Right atrium auricular region (tissue), 2 donors: ENCODE measurements around the gene WDR70. TPM values are rescaled to one million over a fixed set of nuclear protein-coding genes. Genes with fewer than 3 reads are reported as not detected.

ENCODE experiments used
- DNase-seq: peaks from one replicate; pipeline ENCODE4 v3.0.0-alpha.2; 2019; ENCODE audit warnings: low spot score
- H3K27ac ChIP-seq, 2 donors: fragments of 200-600 bp; sonication (generic); 1 replicate in 1 of 2; 2 replicates in 1 of 2; pipeline ENCODE4 v1.5.1; 2016 to 2019
- H3K27me3 ChIP-seq, 2 donors: fragments of 200-600 bp; sonication (generic); one replicate each; pipeline versions ENCODE4 v1.5.1 to v1.6.0; 2017 to 2019
- H3K36me3 ChIP-seq: fragments of 200-600 bp; sonication (generic); one replicate; pipeline ENCODE4 v1.5.1; 2016
- H3K4me1 ChIP-seq, 2 donors: fragments of 200-600 bp; sonication (generic); one replicate each; pipeline versions ENCODE4 v1.5.1 to v1.6.0; 2017 to 2019
- H3K4me3 ChIP-seq, 2 donors: fragments of 200-600 bp; sonication (generic); 1 replicate in 1 of 2; 2 replicates in 1 of 2; pipeline ENCODE4 v1.5.1; 2017 to 2019; ENCODE audit warnings: mild to moderate bottlenecking in 1 of 2, moderate library complexity in 1 of 2
- H3K9me3 ChIP-seq, 2 donors: fragments of 200-600 bp; sonication (generic); one replicate each; pipeline ENCODE4 v1.5.1; 2019
- total RNA-seq, 2 donors: library from RNA; depleted of rRNA; stranded (reverse); fragments of >200 nt; gene quantifications; one replicate each; pipeline ENCODE4 v1.1.0, GENCODE V29; 2016
- TF ChIP-seq, protein P1 (sequence below), 2 donors: fragments of 200-600 bp; sonication (generic); IDR thresholded peaks; one replicate each; pipeline ENCODE4 v1.5.1; 2019; ENCODE audit warnings: antibody characterized with exemption in 2 of 2

WDR70 gene
- total RNA-seq, 2 donors from 2014 or later = 8.2 to 12.2 TPM

DNA sequence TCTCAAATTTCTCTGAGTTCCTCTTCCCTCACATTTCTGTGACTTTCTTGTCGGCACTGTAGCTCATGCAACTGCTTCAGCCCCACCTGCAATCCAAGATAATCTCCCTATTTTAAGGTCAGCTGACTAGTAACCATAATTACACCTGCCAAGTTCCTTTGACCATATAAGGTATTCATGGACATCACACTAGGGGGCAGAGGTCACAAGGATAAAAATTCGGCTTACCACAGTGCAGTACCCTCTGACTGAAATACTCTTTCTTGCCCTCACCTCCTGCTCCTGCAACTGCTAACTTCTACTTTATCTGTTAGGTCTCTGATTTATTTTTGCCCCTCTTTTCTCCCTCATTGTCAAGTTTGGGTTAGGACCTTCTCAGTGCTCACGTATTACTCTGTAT is 316.5 kb downstream of the WDR70 start:
- Histone ChIP-seq H3K4me1 (no peaks in the 10 kb centered on the region), H3K36me3 (no peaks in the 10 kb centered on the region), H3K9me3 (peaks cover 0 to 3% of the 10 kb centered on the region in 2 donors), H3K4me3 (no peak overlapping the region), H3K27ac (no peak overlapping the region), H3K27me3 (no peaks in the 10 kb centered on the region)
- DNase-seq = no peak
- TF ChIP-seq, protein P1, sequence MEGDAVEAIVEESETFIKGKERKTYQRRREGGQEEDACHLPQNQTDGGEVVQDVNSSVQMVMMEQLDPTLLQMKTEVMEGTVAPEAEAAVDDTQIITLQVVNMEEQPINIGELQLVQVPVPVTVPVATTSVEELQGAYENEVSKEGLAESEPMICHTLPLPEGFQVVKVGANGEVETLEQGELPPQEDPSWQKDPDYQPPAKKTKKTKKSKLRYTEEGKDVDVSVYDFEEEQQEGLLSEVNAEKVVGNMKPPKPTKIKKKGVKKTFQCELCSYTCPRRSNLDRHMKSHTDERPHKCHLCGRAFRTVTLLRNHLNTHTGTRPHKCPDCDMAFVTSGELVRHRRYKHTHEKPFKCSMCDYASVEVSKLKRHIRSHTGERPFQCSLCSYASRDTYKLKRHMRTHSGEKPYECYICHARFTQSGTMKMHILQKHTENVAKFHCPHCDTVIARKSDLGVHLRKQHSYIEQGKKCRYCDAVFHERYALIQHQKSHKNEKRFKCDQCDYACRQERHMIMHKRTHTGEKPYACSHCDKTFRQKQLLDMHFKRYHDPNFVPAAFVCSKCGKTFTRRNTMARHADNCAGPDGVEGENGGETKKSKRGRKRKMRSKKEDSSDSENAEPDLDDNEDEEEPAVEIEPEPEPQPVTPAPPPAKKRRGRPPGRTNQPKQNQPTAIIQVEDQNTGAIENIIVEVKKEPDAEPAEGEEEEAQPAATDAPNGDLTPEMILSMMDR (IDR thresholded peaks at IDR 0.05) = no peak

DNA sequence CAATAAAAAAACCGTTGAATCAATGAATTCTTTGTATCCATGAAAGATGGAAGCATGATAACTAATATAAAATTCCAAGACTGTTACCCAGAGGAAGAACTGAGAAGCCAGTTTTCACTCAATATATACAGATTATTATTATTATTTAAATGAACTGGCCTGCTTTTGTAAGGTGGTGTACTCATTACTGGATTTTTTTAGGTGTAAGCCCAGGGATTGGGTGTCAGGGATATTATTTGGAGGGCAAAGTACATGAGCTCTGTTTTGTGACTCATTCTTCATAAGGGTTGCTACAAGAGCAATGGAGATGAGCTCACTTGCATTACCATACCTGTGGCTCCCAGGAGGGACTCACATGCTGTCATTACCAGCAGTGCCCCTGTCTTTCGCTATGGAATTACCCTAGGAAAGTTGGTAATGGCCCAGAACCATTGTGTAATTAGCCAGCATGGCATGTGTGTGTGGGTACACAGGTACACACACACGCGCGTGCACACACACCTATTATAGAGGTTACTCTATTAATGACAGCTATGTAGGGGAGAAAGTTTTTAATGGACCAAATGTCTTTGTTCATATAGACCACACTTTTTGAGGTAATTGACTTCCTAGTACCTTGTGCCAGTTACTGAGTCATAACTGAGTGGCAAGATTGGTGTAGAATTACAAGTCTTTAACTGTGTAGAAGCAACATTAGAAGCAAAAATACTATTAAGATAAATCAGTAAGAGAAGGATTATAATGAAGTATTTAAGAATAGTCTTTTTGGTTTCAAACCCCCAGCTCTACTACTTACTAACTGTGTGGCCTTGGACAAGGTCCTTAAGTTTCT is 317.3 kb downstream of the WDR70 start:
- TF ChIP-seq, protein P1 (IDR thresholded peaks at IDR 0.05) = no peak
- Histone ChIP-seq H3K4me1 (no peaks in the 10 kb centered on the region), H3K4me3 (no peak overlapping the region), H3K36me3 (no peaks in the 10 kb centered on the region), H3K9me3 (peaks cover 0 to 3% of the 10 kb centered on the region in 2 donors), H3K27me3 (no peaks in the 10 kb centered on the region), H3K27ac (no peak overlapping the region)
- DNase-seq = no peak

DNA sequence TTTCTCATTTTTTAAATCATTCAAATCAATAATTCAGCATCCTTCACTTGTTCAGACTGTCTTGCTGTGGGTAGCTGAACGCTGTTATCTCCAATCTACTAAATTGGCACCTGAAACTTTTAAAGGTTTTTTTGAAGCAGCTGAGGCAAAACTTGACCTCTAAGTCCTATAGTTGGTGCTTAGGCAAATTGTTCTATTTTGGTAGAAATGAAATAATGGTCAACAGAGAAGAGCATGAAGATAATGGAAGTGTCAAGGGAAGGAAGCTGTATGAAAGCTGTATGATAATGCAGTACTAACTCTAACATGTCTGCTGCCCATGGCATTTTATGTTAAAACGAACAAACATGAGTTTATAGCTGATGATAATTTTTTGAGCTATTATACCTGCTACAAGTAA is 322.8 kb downstream of the WDR70 start:
- Histone ChIP-seq H3K9me3 (no peaks in the 10 kb centered on the region), H3K36me3 (no peaks in the 10 kb centered on the region), H3K4me1 (no peaks in the 10 kb centered on the region), H3K27me3 (no peaks in the 10 kb centered on the region), H3K27ac (no peak overlapping the region), H3K4me3 (no peak overlapping the region)
- TF ChIP-seq, protein P1 (IDR thresholded peaks at IDR 0.05) = no peak
- DNase-seq = no peak

DNA sequence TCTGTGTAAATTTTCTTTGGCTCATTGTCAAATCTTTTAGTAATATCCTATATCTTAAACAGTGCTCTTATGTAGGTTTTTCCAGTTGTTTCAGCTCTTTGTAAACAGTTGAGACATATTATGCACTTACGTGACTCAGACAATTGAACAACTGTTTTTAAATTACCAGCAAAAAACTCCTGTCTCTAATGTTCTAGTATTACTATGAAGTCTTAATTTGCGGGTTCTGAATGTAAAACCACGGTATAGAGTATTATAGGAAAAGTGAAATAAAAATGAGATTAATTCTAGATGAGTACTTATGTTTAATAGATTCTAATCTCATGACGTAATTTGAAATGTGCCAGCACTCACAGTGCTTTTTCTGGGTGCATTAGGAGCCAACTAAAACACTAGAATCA is 324.7 kb downstream of the WDR70 start:
- no peak for DNase-seq
- no peak overlapping the region for H3K4me3 ChIP-seq
- TF ChIP-seq, protein P1 (IDR thresholded peaks at IDR 0.05) = no peak
- no peaks in the 10 kb centered on the region for H3K27me3 ChIP-seq
- H3K27ac ChIP-seq = no peak overlapping the region
- H3K4me1 ChIP-seq = no peaks in the 10 kb centered on the region
- no peaks in the 10 kb centered on the region for H3K9me3 ChIP-seq
- no peaks in the 10 kb centered on the region for H3K36me3 ChIP-seq

DNA sequence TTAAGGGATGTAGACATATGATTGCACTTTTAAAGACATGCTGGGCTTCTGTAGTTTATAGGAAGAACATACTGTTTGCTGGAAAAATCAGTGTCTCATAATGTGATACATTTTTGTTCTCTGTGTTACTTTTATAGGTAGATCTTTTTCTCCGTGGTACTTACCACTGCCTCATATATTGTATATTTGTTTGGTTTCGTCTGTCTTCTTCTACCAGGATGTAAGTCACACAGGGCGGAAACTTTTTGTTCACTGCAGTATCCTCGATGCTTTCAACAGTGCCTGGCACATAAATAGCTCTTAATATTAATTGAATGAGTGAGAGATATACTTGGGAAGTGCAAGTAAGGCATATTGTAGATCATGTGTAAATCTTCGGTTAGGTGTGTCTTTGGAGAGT is 325.3 kb downstream of the WDR70 start:
- Histone ChIP-seq H3K36me3 (no peaks in the 10 kb centered on the region), H3K27ac (no peak overlapping the region), H3K4me3 (no peak overlapping the region), H3K27me3 (no peaks in the 10 kb centered on the region), H3K9me3 (no peaks in the 10 kb centered on the region), H3K4me1 (no peaks in the 10 kb centered on the region)
- TF ChIP-seq, protein P1 (IDR thresholded peaks at IDR 0.05) = no peak
- DNase-seq = no peak

DNA sequence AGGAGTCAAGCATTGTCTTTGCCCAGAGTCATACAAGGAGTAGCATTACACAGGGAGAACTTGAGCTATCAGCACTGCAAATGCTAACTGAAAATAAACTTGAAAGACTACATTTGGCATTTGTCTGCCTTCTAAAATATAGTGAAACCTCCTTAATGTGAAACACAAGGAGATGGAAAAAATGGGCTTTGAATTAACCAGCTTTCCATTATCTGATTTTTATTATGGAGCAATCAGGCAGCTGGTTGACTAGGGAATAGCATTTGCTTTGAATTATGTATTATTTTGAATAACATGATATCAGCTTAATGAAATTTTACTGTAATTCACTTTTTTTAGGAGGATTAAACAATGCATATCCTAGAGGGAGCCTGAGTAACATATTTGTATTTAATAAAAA is 329.9 kb downstream of the WDR70 start:
- Histone ChIP-seq H3K27ac (no peak overlapping the region), H3K27me3 (no peaks in the 10 kb centered on the region), H3K4me1 (no peaks in the 10 kb centered on the region), H3K9me3 (no peaks in the 10 kb centered on the region), H3K4me3 (no peak overlapping the region), H3K36me3 (no peaks in the 10 kb centered on the region)
- no peak for DNase-seq
- TF ChIP-seq, protein P1 (IDR thresholded peaks at IDR 0.05) = no peak
